GM21786 (cell line): ENCODE results near the gene BSND.

Source experiments
- ATAC-seq: cut with Tn5 transposase; IDR thresholded peaks from one replicate; pipeline ENCODE4 v1.9.1; 2021; ENCODE audit not compliant: unreplicated experiment

BSND gene

GRCh38 chr1:54990916-54991315, 7.8 kb upstream of the BSND start:
- ATAC-seq = no peak

DNA sequence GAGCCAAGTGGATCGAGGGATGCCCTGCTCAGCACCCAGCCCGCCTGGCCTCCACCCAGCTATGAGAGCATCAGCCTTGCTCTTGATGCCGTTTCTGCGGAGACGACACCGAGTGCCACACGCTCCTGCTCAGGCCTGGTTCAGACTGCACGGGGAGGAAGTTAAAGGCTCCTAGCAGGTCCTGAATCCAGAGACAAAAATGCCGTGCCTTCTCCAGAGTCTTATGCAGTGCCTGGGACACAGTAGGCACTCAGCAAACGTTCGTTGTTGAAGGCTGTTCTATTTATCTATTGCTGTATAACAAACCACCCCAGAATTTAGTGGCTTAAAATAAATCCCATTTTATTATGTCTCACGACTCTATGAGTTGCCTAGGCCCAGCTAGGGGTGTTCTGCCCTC, 6.8 kb upstream of the BSND start:
- no peak for ATAC-seq

DNA sequence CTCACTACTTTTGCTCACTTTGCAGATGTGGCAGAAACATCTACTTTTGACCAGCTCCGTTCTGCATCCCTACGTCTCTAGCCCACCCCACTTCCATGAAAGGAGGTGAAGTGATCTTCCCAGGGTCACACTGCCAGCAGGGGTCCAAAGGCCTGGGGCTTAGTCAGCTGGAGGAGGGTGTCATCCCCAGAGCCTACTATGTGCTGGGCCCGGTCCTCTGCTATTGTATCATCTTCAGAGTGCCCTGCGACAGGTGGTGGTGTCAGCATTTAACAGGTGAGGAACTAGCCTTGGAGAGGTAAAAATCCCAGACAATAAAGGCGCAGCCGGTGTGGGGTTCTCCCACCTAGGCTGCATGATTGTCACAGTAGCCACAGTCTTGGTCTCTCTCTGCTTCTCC, 5.6 kb upstream of the BSND start:
- no peak for ATAC-seq

- no peak for ATAC-seq
Measured at GRCh38 chr1:54994355-54994990, 4.3 kb upstream of the BSND start.

DNA sequence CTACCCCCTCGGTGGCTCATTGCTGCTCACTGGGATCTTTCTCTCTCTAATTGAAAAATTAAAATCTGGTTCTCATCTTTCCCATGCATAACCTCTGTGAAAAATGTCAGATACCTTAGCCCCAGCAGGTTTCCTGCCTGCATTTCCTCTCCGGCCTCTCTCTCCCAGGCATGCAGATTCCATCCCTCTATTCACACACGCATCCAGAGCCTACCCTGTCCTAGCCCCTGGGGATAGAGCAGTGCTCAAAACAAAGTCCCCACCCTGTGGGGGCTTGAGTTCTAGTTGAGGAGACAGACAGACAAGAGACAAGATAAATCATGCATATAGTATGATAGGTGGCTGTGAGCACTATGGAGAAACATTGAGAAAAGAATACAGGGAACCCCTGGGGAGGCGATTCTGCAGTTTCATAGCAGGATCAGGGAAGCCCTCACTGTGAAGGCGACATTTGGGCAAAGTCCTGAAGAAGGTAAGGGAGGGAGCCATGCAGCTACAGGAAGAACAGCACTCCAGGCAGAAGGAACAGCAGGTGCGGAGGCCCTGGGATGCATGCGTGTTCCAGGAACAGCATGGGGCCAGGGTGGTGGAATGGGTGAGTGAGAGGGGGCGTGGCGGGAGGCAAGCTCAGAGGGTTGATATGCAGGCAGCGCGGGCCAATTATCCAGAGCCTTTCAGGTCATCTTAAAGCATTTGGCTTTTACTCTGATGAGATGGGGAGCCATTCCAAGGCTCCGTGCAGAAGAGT, 3.5 kb upstream of the BSND start:
- ATAC-seq = no peak

- ATAC-seq = no peak
Measured at GRCh38 chr1:54995835-54996234, 2.9 kb upstream of the BSND start.

GRCh38 chr1:54996359-54996868, 2.3 kb upstream of the BSND start:
- peak; percentile 64 for ATAC-seq

- no peak for ATAC-seq
Measured at GRCh38 chr1:54996869-54997710, 1.6 kb upstream of the BSND start.

DNA sequence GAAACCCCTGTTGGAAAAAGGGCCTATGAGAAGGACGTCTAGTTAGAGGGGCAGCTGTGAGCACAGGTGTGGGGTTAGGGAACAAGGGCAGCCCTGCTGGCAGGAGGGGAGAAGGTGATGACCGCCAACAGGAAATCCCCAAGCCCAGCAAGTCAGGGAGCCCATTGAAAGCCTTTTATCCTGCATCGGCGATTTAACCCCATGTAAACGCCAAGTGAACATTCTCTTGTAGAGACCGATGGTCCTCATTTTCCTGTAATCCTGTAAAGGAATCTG, 1.1 kb upstream of the BSND start:
- no peak for ATAC-seq

DNA sequence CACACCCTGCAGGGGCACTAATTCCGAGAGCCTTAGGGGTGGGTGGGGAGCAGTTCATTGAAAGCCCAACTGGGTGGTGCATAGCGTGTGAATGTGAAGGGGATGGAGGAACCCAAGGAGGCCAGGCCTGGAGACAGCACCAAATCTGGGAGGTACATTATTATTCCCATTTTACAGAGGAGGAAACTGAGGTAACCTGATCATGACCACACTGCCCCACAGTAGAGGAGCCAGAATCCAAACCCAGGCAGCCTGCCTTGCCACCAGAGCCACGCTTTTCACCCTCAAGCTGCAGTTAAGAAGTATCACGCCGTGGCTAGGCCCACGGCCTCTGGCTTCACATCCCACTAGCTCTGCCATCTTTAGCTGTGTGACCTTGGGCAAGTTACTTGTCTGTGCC, 633 bp upstream of the BSND start:
- no peak for ATAC-seq

GRCh38 chr1:55000110-55001085, 1.7 kb downstream of the BSND start:
- ATAC-seq = no peak

GRCh38 chr1:55001311-55001710, 2.6 kb downstream of the BSND start:
- ATAC-seq = no peak

DNA sequence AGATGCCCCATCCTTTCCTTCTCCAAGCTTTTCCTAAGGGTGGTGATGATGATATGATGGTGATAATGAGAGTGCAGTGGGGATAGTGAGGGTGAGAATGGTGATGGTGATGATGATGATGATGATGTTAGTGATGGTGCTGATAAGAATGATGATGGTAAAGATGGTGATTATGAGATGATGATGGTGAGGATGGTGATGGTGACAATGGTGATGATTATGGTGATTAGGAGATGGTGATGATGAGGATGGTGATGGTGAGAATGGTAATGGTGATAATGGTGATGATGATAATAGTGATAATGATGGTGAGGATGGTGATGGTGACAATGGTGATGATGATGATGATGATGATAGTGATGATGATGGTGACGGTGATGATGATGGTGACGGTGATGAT, 4.0 kb downstream of the BSND start:
- no peak for ATAC-seq

DNA sequence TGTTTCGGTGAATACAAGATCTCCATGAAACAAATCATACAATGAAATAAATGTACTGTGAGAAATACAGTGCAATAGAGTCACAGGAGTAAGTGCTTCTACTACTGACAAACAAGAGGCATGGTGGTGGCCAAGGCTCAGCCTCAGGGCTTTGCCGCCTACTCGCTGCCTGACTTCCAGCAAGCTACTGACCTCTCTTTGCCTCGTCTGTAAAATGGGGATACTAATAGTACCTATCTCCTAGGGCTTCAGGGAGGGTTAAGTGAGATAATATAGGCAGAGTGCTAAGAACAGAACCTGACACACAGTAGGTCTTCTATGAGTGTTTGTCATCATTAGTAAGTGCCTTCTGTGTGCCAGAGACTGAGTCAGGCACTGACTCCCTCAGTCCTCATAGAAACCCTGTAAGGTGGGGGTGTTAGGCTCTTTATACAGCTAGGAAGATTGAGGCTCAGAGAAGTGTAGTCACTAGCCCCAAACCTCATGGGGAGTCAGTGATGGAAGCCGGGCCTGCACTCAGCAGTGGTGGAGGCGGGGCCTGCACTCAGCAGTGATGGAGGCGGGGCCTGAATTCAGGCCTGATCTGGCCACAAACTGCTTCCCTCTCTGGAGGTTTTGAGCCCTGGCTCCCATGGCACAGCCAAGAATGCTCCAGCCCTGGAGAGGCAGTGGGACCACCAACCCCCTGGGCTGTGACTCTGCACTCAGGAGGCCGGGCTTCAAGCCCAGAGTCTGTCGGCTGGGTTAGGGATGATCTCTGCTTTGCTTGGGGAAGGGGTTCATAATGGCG, 6.8 kb downstream of the BSND start:
- no peak for ATAC-seq

GRCh38 chr1:55006931-55007330, 8.2 kb downstream of the BSND start:
- ATAC-seq = no peak

DNA sequence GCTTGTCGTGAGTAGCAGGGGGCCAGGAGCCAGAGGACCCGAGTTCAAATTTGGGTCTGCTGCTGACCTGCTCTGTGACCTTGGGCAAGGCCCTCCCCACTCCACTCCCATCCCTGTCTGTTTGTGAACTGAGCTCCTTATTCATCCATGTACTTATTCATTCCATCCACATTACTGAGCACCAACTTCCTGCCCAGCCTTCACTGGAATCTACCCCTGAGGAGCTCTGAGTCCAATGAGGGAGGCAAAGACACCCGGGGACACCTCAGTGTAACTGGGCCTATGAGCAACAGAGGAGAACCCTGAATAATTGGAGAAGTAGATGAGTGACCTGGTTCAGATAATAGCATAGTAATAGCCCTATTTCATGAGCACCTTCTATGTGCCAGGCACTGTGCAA, 8.9 kb downstream of the BSND start:
- no peak for ATAC-seq

DNA sequence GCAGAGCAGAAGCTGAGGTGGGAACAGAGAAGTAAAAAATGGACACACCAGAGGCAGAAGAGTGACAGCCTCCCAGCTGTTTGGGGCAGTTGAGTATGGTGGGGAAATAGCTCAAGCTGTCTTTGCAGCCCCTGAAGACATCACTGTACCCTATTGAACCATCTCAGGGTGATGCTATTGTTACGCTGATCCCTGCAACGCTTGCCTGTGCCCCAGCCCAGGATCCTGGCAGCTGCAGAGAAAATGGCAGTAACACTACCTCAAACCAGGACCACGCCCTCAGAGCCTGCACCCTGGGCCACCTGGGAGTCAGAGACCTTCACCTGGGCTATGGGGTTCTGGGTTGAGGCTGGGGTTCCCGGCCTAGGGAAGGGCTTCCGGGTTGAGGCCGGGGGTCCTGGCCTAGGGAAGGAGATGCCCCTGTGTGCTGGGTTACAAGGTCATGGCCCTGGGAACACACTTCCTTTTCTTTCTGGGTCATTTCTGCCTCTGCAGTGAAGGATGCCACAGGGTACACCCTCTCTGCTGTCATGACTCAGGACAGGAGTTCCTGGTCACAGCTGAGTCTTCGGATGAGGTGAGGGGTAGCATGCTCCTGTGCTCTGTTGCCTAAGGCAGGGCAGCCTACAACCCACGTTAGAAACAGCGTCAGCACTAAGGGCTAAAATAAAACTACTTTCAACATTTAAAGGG, 11.6 kb downstream of the BSND start:
- no peak for ATAC-seq

- no peak for ATAC-seq
Measured at GRCh38 chr1:55010887-55011217, 12.1 kb downstream of the BSND start.

DNA sequence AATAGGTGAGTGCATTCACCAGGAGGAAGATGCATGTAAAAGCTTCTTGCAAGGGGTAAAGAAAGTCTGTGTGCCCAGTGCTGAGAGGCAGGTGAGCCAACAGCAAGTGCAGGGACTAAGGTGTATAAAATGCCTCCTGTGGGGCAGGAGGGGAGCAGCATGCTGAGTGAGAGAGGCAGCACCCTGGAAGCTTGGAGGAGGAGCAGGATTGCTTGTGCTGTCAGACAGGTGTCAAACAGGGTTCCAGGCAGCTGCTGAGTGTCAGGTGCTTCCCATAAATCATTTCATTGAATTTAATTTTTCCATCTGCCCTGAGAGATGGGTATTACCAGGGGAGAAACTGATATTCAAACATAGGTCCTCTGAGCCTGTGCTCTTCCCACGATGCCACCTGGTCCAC, 13.9 kb downstream of the BSND start:
- no peak for ATAC-seq

DNA sequence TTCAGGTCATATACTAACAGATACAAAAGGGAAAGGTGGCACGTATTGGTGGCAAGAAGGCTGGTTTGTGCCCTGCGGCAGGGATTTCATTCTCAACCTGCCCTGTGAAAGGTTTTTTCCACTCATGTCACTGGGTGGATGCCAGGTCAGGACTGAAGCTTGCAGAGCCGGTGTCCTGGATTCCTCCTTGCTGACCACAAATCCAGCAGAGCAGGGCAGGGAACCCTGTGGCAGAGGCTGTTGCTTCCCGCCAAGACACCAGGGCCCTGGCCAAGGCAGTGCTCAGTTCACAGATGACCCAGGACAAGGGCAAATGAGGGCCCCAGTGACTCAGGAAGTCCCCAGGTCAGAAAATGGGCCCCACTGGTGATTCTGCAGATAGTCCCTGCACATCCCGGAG, 16.4 kb downstream of the BSND start:
- no peak for ATAC-seq
